HL-60/S4 treated with retinoic acid at 250 ng/mL for 4 days and 3 days (cell line): ENCODE measurements around the gene DTYMK.

Source experiments
- in situ Hi-C: fragments of 300-500 bp; cut with MboI; formaldehyde crosslinking; loops from 2 replicates; pipeline ENCODE4 v1.7.0; 2022; ENCODE audit warnings: low sequenced_read_pairs

The DTYMK gene

DNA sequence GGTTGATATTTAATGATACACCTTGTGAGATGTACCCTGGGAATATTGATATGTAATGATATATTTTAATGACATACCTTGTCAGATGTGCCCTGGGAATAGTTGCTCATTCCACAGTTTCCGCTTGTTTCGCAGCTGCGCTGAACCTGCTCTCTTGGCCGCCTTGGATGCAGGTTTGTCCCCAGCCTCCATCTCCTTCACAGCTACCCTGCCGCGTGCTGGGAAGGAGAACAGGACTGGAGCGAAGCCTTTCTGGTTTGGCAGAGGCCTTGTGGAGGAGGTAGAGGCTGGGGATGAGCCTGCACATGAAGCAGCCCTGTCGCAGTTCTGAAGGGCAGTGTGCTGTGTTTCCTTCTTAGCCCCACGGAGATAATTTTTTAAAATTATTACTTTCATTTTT lies 34.5 kb downstream of the DTYMK start:
- in situ Hi-C loops = no loop called here

DNA sequence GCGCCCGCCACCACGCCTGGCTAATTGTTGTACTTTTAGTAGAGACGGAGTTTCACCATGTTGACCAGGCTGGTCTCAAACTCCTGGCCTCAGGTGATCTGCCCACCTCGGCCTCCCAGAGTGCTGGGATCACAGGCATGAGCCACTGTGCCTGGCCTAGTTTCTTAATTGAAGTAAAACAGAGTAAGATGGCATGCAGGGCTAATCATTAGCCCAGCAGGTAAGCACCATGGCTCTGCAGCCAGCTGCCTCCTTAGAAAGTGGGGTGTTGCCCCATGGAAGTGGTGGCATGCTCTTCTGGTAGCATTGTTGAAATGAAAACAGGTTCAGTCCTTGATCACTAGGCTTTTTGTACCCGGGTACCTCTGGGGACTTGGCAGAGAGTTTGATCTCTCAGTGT lies 36.7 kb downstream of the DTYMK start:
- in situ Hi-C loops = no loop called here

DNA sequence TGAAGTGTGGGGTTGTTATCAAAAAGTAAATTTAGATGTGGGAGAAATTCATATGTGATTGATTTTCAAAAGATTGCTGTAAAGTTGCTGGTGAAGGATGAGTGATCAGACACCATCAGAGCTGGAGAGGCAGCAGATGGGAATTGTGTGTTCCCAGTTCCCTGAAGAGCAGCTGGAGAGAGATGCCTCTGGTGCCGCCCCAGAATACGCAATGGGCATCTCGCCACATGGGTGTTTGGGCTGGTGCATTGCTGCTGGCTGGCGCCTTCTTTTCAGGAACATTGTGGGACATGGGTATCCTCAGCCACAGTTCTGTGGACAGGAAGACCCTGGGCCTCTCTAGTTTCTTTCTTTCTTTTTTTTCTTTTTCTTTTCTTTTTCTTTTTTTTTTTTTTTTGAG lies 37.2 kb downstream of the DTYMK start:
- in situ Hi-C loops = no loop called here

DNA sequence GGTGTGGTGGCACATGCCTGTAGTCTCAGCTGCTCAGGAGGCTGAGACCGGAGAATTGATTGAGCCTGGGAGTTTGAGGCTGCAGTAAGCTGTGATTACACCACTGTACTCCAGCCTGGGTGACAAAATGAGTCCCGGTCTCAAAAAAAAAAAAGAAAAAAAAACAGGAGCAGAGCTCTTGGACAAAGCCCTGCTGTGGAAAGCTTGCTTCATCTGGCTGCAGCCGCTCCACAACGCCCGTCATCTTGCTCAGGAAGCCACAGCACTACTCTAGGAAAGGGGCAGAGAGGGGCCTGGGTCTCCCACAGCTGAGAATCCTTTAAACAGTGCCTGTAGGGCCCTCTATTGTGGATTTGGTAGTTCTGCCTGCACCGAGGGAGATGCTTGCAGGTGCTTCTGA lies 38.2 kb downstream of the DTYMK start:
- in situ Hi-C loops = no loop called here

DNA sequence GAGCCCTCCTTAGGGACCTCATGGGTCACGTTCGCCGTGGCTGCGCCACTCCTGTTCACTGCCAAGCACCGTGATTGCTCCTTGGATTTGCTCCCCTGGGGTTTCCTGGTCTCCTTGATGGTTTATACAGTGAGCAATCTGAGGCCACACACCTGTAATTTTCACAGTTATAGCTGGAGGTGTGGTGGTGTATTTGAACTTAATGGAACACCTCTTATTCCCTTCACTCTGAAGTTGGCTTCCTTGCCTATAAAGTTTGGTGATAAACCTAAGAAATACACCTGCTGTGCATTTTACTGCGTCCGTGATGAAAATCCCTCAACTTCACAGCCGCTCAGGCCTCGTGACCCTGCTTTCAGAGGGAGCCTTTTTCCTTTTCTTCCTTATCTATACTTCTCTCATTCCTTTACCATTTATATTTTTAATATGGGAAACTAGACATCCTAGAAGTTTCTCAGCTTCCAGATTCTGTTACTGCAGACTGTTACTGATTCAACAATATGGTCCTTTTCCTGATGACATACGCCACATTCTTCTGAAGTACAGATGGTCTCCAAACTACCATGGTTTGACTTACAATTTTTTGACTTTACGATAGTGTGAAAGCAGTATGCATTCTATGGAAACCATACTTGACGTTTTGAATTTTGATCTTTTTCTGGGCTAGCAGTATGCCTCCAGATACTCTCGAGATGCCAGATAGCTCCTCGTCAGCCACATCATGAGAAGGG lies 40.5 kb downstream of the DTYMK start:
- in situ Hi-C loops = no loop called here

DNA sequence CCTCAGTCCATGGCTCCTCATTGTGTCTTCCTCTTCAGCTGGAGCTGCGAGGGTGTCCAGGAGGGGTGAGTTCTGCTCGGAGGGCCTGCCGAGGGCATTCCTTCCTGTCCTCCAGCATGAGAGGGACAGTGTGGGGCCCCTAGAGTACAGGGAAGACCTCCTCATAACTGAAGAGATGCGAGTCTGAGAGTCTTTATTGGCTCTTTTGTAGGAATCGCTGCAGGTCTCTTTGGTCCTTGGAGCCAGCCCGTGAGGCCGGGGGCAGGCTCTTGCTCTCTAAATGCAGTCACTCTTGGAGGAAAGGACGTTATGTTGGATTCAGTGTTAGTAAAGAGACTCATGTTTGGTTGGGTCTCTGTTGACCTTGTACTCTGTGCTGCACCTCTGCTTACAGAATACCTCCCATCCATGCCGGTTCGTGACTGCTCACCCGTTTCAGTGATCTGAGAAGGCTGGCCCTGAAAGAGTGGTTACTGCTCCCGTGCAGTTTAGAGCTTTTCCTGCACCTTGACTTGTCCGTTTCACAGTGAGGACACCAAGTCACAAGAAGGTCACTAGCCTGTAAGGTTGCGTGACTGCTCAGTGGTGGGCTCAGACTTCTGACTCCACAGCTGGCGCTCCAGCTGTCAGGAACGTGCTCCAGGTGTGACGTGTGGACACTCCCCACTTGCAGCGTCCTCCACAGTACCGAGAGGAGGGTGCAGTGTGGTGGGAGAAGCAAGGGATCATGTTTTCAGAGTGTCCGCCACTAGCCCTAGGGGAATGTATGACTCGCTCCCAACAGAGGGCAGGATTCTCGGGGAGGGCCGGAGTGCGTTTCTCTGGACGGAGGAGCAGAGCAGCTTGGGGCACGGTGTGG lies 41.3 kb downstream of the DTYMK start:
- in situ Hi-C loops = no loop called here

DNA sequence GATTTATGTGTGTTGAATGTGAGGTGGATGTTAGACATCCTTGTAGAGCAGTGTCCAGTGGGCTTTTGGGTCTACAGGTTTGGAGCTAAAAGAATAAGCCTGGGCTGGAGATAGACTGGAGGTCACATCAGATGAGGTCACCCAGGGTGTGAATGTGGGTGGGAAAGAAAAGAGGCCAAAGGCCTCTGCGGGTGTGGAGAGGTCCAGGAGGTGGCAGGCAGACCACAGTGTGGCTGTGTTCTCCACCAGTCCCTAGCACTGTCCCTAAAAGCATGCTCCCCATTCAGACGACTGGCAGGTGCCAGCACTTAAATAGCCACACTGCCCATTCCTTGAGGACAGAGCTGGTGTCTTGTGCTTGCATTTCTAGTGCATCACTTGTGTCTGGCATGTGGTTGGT lies 45.0 kb downstream of the DTYMK start:
- in situ Hi-C loops = no loop called here

DNA sequence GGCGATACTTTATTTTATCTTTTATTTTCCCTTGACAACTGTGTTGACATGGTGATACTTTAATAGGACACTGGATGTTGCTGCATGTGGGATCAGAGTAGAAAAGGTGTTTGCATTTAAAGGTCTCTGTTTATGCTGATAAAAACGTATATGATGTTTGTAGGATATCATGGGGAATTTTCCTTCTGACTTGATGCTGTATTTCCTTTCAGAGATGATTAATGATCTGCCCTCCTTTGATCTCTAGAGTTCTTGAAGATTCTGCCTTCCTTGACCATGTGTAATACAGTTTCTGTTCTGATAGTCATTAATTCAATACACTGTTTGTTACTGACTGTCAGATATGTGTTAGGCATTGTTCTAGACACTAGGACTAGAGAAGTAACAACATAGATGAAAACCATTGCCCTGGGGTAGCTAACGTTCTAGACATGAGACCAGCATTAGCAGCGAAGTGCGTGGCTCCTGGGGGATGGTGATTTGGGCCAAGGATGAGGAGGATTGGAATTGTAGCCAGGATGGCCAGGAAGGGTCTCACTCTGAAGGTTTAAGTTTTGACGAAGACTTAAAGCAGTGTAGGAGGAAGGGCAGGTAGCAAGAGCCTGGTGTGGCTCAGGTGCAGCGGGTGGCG lies 46.3 kb downstream of the DTYMK start:
- in situ Hi-C loops = no loop called here

DNA sequence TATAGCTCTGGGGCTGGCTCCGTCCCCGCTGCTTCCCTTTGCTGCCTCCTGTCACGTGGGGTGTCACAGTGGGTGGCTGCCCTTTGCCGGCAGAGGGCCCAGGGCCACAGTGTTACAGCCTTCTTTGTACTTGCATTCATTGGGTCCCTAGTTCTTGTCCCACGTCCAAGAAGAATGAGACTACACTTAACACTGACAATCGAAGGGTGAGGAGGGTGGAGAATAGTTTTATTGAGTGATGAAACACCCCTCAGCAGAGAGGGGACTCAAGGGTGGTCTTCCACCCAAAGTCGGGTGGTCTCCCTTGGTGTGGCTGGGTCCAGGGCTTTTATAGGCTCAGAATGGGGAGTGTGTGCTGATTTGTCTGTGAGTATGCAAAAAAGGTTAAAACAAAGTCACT lies 47.2 kb downstream of the DTYMK start:
- in situ Hi-C loops = no loop called here

DNA sequence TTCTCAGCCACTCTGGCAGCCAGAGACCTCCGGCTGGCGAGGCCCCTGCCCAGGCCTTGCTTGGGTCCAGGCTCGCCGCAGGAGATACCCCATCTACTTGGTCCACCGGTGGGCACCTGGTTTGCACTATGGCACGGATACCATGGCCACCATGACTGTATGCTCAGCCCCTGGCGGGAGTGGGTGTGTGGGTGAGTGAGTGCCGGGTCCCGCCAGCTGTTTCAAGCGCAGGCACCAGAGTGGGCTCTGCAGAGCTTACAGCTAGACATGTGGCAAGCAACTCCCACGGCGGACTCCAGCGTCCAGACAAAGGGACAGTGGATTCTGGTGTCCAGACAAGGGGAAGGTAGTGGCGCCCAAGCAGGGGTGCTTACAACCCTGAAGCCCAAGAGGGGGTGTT lies 47.7 kb downstream of the DTYMK start:
- in situ Hi-C loops = no loop called here

DNA sequence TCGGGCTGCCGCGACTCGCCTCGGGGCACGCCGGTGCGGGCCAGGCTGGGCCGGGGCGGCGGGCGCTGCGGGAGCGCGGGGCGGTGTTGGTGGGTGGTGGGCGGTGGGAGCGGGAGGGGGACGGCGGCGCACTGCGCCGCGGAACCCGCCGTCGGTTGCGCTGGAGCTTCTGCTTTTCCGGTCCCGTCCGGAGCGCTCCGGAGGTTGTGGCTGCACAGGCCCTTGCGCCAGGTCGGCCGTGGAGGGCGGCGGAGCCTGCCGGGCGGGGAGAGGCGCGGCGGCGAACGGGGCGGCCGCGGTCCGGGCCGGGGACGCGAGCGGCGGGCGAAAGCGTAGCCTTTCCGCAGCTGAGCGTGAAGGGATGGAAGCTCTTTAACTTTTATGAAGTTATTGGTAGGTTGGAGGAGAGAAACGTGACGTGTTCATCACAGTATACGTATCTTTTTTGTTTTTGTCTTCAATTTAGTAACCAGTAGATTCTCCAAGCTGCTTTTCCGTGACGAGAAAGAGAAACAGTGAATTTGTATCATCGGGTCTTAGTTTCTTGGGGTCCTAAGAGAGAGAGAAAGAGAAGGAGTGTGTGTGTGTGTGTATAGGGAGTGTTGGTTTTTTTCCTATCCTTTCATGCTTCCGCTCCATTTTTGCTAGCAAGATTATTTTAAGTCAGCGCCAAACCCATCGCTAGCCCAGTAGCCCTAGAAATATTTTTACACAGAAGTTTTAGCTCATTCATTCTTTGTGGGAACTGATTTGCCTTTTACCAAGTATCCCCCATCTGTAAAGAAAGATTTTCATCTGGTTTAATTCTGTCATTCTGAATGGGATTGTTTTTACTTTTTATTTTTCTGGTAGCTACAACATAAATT lies 48.6 kb downstream of the DTYMK start:
- in situ Hi-C loops = no loop called here

DNA sequence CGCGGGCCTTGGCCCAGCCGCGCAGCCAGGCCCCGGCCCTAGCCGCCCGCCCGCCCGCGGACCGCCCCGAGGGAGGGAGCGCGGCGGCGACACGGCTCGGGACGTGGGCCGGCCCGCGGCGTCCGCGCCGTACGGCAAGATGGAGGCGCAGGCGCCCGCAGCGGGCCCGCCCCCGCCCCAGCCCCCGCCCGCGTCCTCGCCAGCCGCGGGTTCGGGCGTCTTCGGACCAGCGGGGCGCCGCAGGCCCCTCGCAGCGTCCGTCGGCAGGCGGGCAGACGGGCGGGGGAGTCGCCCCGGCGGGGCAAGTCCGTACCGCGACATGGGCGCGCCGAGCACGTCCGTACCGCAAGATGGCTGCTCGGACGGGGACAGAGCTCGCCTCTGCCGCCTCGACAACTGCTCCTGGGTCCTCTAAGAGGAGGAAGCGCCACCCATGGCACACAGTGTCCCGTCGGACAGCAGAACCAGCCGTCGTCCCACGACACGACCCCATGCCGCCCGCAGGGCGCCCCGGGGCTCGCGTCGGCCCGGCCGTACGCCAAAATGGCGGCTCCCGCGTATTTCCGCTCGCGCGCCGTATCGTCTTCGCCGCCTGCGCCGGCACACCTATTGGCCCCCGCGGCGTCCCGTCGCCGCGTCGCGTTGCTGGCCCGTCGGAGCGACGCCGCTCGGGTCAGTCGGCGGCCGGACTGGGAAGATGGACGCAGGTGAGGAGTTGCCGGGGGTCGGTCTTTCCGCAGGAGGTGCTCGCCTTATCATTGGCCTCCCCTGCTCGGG lies 49.4 kb downstream of the DTYMK start, which contains the start of the genes ATG4B and THAP4:
ATG4B (plus strand) TSS at position 676 of the 777 bp plus-strand sequence; CDS start at position 698, 22 bp downstream.
THAP4 (minus strand) TSS at position 141 of the 777 bp plus-strand sequence. CDS start 141 bp downstream, outside the sequence.
- in situ Hi-C loops = no loop called here

DNA sequence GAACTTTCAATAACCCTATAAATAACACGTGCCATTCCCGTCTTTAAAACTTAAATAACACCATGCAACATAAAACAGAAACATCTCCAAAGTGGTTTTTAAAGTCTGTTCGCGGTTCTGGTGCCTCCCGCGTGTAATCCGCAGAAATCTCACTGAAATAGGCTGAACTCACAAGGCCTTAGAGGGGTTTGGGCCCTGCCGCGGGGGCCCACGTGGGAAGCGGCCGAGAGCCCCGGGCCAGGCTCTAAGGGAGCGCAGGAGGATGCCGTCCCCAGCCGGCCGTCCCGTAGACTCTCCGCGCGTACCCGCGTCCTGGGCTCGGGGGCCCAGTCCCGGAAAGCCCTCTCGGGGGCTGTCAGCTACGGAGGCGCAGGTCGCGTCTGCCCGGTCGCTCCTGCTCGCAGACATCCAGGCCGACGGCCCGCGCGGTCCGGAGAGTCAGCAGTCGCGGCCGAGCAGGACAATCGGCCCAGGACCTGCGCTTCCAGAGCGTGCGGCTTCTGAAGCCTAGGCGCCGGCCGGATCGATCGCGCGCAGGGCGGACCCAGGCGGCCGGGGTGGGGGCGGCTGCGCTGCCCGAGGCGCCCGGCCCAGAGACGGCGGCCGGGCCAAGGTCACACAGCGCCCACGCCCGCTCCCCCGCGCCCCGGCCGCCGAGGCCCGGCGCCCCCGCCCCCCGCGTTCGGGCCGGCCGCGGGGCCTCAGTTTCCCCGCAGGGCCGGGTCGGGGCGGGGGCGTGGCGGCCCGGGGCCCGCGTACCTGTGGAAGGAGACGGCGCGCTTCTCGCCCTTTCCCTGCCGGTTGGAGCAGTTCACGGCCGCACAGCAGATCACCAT lies 50.2 kb downstream of the DTYMK start:
- in situ Hi-C loops = no loop called here

DNA sequence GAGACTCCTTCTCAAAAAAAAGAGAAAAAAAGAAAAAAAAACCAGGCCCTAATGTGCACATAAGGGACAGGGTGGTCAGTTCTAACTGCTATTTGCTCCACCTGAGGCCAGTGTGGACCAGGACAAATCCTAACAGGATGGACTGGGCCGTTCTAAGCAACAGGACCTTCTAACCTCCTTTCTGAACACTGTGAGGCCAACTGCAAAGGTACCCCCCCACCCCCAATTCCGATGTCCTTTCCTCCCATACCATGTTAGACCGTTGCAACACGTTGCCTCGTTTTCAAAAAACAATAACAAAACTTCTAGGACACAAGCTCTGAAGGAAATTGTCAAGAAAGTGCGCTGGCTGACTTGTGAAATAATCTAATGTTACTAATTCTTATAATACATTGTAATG lies 50.9 kb downstream of the DTYMK start:
- in situ Hi-C loops = no loop called here

DNA sequence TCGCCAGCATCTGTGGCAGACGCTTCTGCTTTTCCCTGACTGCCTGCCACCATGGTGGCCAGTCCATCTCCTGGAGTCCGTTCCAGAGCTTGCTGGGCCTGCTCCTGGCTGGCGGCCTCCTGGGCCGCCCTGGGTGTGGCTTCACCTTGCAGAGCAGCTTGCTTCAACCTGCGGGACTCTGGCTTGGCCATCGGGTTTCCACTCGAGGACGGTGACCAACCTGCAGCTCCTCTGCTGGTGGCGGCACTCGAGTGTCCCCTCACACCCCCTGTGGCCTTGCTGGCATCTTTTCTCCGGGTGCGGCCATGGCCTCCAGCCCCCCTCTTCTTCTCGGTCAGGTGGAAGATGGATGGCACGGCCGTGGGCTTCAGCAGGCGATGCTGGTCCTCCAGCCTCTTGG lies 53.1 kb downstream of the DTYMK start:
- in situ Hi-C loops = no loop called here

DNA sequence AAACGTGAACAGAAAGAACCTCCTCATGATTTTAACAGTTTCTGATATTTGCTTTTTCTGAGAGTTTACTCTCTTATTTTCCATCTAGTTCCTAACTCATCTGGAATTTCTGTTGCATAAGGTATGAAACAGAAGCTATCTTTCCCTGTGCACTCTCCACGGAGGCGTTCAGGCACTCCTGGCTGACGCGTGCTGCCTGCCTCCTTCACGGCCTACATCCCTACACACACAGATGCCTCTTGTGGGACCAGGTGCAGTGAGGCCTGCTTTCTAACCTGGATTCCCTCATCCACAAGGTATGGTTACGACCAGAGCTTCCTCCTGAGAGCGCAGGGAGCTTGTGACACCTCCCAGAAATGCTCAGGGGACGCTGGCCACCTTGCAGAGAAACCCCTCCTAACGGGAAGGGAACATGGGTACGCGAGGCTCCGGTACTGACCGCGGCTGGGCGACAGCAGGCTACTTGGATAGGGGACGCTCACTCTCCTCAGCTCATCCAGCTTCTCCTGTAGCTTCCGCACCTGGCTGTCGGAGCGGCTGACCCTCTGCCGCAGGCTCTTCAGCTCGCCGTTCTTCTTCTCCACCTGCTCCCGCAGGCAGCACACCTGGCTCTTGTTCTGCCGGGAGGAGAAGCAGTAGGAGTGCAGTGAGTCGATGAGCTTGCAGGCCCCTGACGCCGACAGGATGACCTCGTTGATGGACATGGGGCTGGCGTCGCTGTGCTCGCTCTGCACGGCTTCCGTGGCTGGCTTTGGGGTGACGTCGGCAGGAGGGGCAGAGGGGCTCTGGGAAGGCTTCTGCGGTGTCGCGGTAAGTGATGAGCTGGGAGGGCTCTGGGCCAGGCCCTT lies 53.9 kb downstream of the DTYMK start:
- in situ Hi-C loops = no loop called here

DNA sequence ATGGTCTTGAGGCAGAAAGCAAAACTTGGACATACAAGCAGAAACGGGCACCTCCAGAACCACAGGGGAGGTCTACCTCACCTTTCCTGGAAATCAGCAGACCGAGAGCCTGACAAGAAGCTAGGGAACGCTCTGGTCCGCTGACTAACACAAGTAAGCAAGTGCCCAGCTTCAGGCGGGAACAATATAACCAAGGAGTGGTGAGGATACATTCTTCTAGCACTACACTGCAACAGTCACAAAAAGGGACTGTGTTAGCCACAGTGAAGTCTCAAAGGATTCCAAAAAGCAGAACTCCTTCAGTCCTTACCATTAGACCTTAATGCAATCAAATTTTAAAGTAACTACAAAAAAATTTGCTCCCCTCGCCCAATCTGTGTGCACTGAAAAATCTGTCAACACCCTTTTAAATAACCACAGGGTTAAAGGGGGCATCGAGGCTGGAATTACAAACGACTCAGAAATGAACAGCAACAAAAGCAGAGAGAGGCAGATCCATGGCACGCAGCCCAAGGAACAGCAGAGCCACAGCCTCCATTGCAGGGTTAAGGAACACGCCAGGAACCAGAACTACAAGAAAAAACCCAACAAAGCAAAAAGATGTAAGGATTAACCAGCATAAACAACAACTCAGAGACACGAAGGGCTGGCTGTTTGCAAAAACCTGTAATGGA lies 56.7 kb downstream of the DTYMK start:
- in situ Hi-C loops = no loop called here

DNA sequence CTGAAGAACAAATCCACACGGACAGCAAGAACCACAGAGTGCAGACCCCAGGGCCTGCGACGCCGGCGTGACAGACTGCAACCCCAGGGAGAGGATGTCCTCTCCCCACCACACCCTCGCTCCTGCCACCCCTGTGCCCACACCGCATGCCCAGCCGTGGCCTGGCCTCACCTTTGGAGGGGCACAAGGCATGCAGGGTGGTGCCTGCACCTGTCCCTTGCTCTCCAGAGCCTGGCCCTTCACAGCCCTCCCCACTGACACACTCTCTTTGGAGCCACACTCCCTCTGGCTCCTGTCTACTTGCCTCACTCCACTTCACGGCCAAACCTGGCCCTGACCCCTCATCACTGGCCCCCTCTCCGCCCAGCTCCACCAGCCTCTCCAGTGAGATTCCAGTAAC lies 58.9 kb downstream of the DTYMK start:
- in situ Hi-C loops = no loop called here
